Measurements from ENCODE around the gene RPS17. TPM values are rescaled to one million over a fixed set of nuclear protein-coding genes. Genes with fewer than 3 reads are reported as not detected.
A peak's percentile ranks its signal among the peaks of the same experiment; 100 is the strongest.

The RPS17 gene
- polyA plus RNA-seq, 1 donor (not counting 4 experiments of a cell fraction or from before 2014, with no cell fraction given): 4,320 TPM

- TF ChIP-seq CTCF (optimal IDR thresholded peaks at IDR 0.05 in 1 of 3, IDR thresholded peaks at IDR 0.05 in 1 of 3, conservative IDR thresholded peaks at IDR 0.05 in 1 of 3; ENCODE audit: extremely low read depth in 1 of 3, insufficient read depth in 2 of 3, low read length in 3 of 3) (no peak), EZH2 (IDR thresholded peaks at IDR 0.05; ENCODE audit: low read length) (no peak)
- no peaks in the 10 kb centered on the region for H3K36me3 ChIP-seq (ENCODE audit: control insufficient read depth in 2 of 2, extremely low read depth in 1 of 2, insufficient read depth in 2 of 2, low read length in 2 of 2)
- peaks cover 3% of the 10 kb centered on the region for H3K27me3 ChIP-seq (ENCODE audit: control insufficient read depth, extremely low read depth, insufficient read depth, low read length)
- no peak overlapping the region for H3K27ac ChIP-seq (ENCODE audit: control insufficient read depth, insufficient read depth, low read length)
- no peaks in the 10 kb centered on the region for H4K20me1 ChIP-seq (ENCODE audit: control insufficient read depth, extremely low read depth, insufficient read depth, low read length)
- H3K9me1 ChIP-seq (ENCODE audit: control insufficient read depth, extremely low read depth, insufficient read depth, low read length): no peaks in the 10 kb centered on the region
- DNase-seq (ENCODE audit: low read depth, low spot score) (no peak), FAIRE-seq (no peak)
- H2AFZ ChIP-seq (ENCODE audit: control insufficient read depth, low read length): no peak overlapping the region
- no peak overlapping the region for H3K4me2 ChIP-seq (ENCODE audit: control insufficient read depth, extremely low read depth, insufficient read depth, low read depth, low read length)
- H3K4me3 ChIP-seq (ENCODE audit: control insufficient read depth in 2 of 3, extremely low read depth in 1 of 3, insufficient read depth in 2 of 3, low read depth in 1 of 3, low read length in 3 of 3): no peak overlapping the region
- H3K9me3 ChIP-seq (ENCODE audit: control insufficient read depth, low read depth, low read length): no peaks in the 10 kb centered on the region
- no peaks in the 10 kb centered on the region for H3K79me2 ChIP-seq (ENCODE audit: control insufficient read depth, insufficient read depth, low read length)
- H3K9ac ChIP-seq (ENCODE audit: control insufficient read depth, extremely low read depth, insufficient read depth, low read length): no peak overlapping the region
- dilution Hi-C loops (cut with MboI; ENCODE audit: extremely low pct_ligation_motif_present, low sequenced_read_pairs): no loop called here
- H3K4me1 ChIP-seq (ENCODE audit: control insufficient read depth, extremely low read depth, insufficient read depth, low read length): peaks cover 19% of the 10 kb centered on the region
Measured at GRCh38 chr15:82552861-82553260, 12.6 kb upstream of the RPS17 start.

- DNase-seq (ENCODE audit: low read depth, low spot score) (no peak), FAIRE-seq (peak; percentile 79)
- TF ChIP-seq CTCF (optimal IDR thresholded peaks at IDR 0.05 in 1 of 3, IDR thresholded peaks at IDR 0.05 in 1 of 3, conservative IDR thresholded peaks at IDR 0.05 in 1 of 3; ENCODE audit: extremely low read depth in 1 of 3, insufficient read depth in 2 of 3, low read length in 3 of 3) (no peak), EZH2 (IDR thresholded peaks at IDR 0.05; ENCODE audit: low read length) (no peak)
- Histone ChIP-seq H3K27me3 (ENCODE audit: control insufficient read depth, extremely low read depth, insufficient read depth, low read length) (no peaks in the 10 kb centered on the region), H3K4me1 (ENCODE audit: control insufficient read depth, extremely low read depth, insufficient read depth, low read length) (peaks cover 19% of the 10 kb centered on the region), H3K79me2 (ENCODE audit: control insufficient read depth, insufficient read depth, low read length) (no peaks in the 10 kb centered on the region), H3K9ac (ENCODE audit: control insufficient read depth, extremely low read depth, insufficient read depth, low read length) (no peak overlapping the region), H3K4me2 (ENCODE audit: control insufficient read depth, extremely low read depth, insufficient read depth, low read depth, low read length) (peak overlapping the region; percentile 53), H2AFZ (ENCODE audit: control insufficient read depth, low read length) (no peak overlapping the region), H3K9me1 (ENCODE audit: control insufficient read depth, extremely low read depth, insufficient read depth, low read length) (no peaks in the 10 kb centered on the region), H3K4me3 (ENCODE audit: control insufficient read depth in 2 of 3, extremely low read depth in 1 of 3, insufficient read depth in 2 of 3, low read depth in 1 of 3, low read length in 3 of 3) (no peak overlapping the region), H3K36me3 (ENCODE audit: control insufficient read depth in 2 of 2, extremely low read depth in 1 of 2, insufficient read depth in 2 of 2, low read length in 2 of 2) (no peaks in the 10 kb centered on the region), H3K9me3 (ENCODE audit: control insufficient read depth, low read depth, low read length) (no peaks in the 10 kb centered on the region), H4K20me1 (ENCODE audit: control insufficient read depth, extremely low read depth, insufficient read depth, low read length) (no peaks in the 10 kb centered on the region), H3K27ac (ENCODE audit: control insufficient read depth, insufficient read depth, low read length) (no peak overlapping the region)
- dilution Hi-C loops (cut with MboI; ENCODE audit: extremely low pct_ligation_motif_present, low sequenced_read_pairs): no loop called here
Measured at GRCh38 chr15:82551646-82552247, 11.5 kb upstream of the RPS17 start.
